ENCODE measurements around the gene RGS9BP. TPM values are rescaled to one million over a fixed set of nuclear protein-coding genes. Genes with fewer than 3 reads are reported as not detected.
A peak's percentile ranks its signal among the peaks of the same experiment; 100 is the strongest.
"Not testable (repeated sequence)": the region's sequence is repeated elsewhere in the genome, so short reads cannot be mapped to it uniquely, and the experiment has no call there.

RGS9BP gene
- total and polyA plus RNA-seq, 2 of the 13 experiments (the other 11 are each of a cell fraction or from before 2014, with no cell fraction given) = 0.01 TPM; not detected in 1

- TF ChIP-seq ZSCAN29 (CRISPR knock-in tag; conservative IDR thresholded peaks at IDR 0.05) (no peak), ZNF33A (CRISPR knock-in tag; IDR thresholded peaks at IDR 0.05; ENCODE audit: borderline replicate concordance) (no peak), POGK (CRISPR knock-in tag; conservative IDR thresholded peaks at IDR 0.05) (no peak), SALL1 (CRISPR knock-in tag; IDR thresholded peaks at IDR 0.05) (no peak), ZNF530 (CRISPR knock-in tag; IDR thresholded peaks at IDR 0.05; ENCODE audit: low read depth) (no peak), ZNF543 (CRISPR knock-in tag; IDR thresholded peaks at IDR 0.05) (no peak), ZNF512 (CRISPR knock-in tag; IDR thresholded peaks at IDR 0.05) (no peak)
- TF ChIP-seq, protein P1, sequence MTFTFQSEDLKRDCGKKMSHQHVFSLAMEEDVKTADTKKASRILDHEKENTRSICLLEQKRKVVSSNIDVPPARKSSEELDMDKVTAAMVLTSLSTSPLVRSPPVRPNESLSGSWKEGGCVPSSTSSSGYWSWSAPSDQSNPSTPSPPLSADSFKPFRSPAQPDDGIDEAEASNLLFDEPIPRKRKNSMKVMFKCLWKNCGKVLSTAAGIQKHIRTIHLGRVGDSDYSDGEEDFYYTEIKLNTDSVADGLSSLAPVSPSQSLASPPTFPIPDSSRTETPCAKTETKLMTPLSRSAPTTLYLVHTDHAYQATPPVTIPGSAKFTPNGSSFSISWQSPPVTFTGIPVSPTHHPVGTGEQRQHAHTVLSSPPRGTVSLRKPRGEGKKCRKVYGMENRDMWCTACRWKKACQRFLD (CRISPR knock-in tag; IDR thresholded peaks at IDR 0.05; ENCODE audit: borderline replicate concordance) = no peak
Observed at GRCh38 chr19:32653599-32653915, 22.1 kb upstream of the RGS9BP start (continued).

DNA sequence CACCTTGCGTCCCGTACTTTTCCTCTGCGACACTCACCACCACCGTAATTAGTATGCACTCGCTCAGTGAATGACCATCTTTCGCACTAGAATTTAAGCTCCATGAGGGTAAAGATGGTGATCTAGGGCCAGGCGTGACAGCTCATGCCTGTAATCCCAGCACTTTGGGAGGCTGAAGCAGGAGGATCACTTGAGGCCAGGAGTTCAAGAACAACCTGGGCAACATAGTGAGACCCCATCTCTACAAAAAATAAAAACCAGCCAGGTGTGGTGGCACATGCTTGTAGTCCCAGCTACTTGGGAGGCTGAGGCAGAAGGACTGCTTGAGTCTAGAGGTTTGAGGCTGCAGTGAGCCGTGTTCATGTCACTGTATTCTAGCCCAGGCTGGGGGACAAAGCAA is 19.3 kb upstream of the RGS9BP start:
- H3K79me2 ChIP-seq (ENCODE audit: insufficient read depth, low read length); H4K20me1 ChIP-seq (ENCODE audit: insufficient read depth, low read length); H3K27me3 ChIP-seq (ENCODE audit: control insufficient read depth in 1 of 2, insufficient read depth in 2 of 2, low read length in 2 of 2); FAIRE-seq; in situ Hi-C loops (cut with HindIII; ENCODE audit: extremely low pct_ligation_motif_present, low pct_unique_long_range_greater_than_20kb); H3K9me3 ChIP-seq (ENCODE audit: low read length); ATAC-seq; H3K9ac ChIP-seq (ENCODE audit: insufficient read depth, low read depth, low read length); H3K4me3 ChIP-seq (replicated peaks in 1 of 3; ENCODE audit: insufficient read depth in 1 of 3, low read depth in 2 of 3, low read length in 3 of 3); DNase-seq (ENCODE audit: low spot score); H3K4me2 ChIP-seq (ENCODE audit: low read depth, low read length); H3K27ac ChIP-seq (ENCODE audit: extremely low read length, insufficient read depth, low read length); H2AFZ ChIP-seq (ENCODE audit: low read length); CTCF ChIA-PET (ENCODE audit: low intra/inter-chr PET ratio, low total read pairs); H3K4me1 ChIP-seq (ENCODE audit: insufficient read depth, low read length); intact Hi-C loops (cut with micrococcal nuclease; ENCODE audit: unreplicated experiment): not testable (repeated sequence)
- peaks cover 7 to 25% of the 10 kb centered on the region in 2 experiments; a peak in 4 of 5 replicates for H3K36me3 ChIP-seq (replicated peaks in 1 of 2; ENCODE audit: control insufficient read depth in 1 of 2, insufficient read depth in 2 of 2, low read length in 2 of 2)
- BruUV-seq (replicated peaks) = TSS peak; percentile 32
- WGBS (ENCODE audit: low lambda C conversion rate) = 98% methylated on average over 8 of the region's 8 CpGs
- POLR2A ChIA-PET = interaction anchor here (1.7 kb wide), 1 partner anchor 19 kb away, joined by 4 read pairs; the partner anchor contains the start of gene ANKRD27

Data from HepG2 (cell line).